OCI-LY1 (cell line): Measurements from ENCODE around the gene MBOAT2.

Source experiments
- H2AFZ ChIP-seq: fragments of 200-600 bp; sonication (generic), shearing (Covaris generic); 2 replicates; pipeline ENCODE4 v1.6.0; 2014; ENCODE audit warnings: antibody characterized with exemption, mild to moderate bottlenecking, low read length
- H3F3A ChIP-seq: fragments of 200-600 bp; sonication (generic), shearing (Covaris generic); 2 replicates; pipeline ENCODE4 v1.6.0; 2014; ENCODE audit warnings: mild to moderate bottlenecking, antibody characterized with exemption, low read length, moderate library complexity; ENCODE audit not compliant: insufficient read depth
- H3K27ac ChIP-seq: fragments of 200-600 bp; sonication (generic); 2 replicates; pipeline ENCODE4 v1.5.1; 2014; ENCODE audit warnings: low read length, mixed run types, mild to moderate bottlenecking, low read depth; ENCODE audit not compliant: poor library complexity, severe bottlenecking
- H3K27me3 ChIP-seq: fragments of 200-600 bp; sonication (generic); 2 replicates; pipeline ENCODE4 v1.6.0; 2014; ENCODE audit warnings: antibody characterized with exemption, mild to moderate bottlenecking, low read length, moderate library complexity; ENCODE audit not compliant: insufficient read depth
- H3K36me3 ChIP-seq: fragments of 200-600 bp; sonication (generic); 2 replicates; pipeline ENCODE4 v1.6.1; 2014; ENCODE audit warnings: mild to moderate bottlenecking, antibody characterized with exemption, low read length, moderate library complexity, mixed read lengths; ENCODE audit not compliant: insufficient read depth
- H3K4me1 ChIP-seq: fragments of 200-600 bp; sonication (generic); 2 replicates; pipeline ENCODE4 v1.5.1; 2014; ENCODE audit warnings: mild to moderate bottlenecking, low read length, moderate library complexity; ENCODE audit not compliant: insufficient read depth, severe bottlenecking
- H3K4me2 ChIP-seq: fragments of 200-600 bp; sonication (generic), shearing (Covaris generic); 2 replicates; pipeline ENCODE4 v1.6.1; 2014; ENCODE audit warnings: low read length
- H3K4me3 ChIP-seq: fragments of 200-600 bp; sonication (generic); 2 replicates; pipeline ENCODE4 v1.5.1; 2014; ENCODE audit warnings: low read length, low read depth, mild to moderate bottlenecking, mixed read lengths; ENCODE audit not compliant: poor library complexity, severe bottlenecking
- H3K79me2 ChIP-seq: fragments of 200-600 bp; shearing (Covaris generic); 2 replicates; pipeline ENCODE4 v1.6.1; 2016; ENCODE audit warnings: mixed run types, low read length, mixed read lengths; ENCODE audit not compliant: insufficient read depth
- H3K9ac ChIP-seq: fragments of 200-600 bp; sonication (generic), shearing (Covaris generic); 2 replicates; pipeline ENCODE4 v1.6.1; 2014; ENCODE audit warnings: mild to moderate bottlenecking, low read length, mixed read lengths
- H3K9me2 ChIP-seq: fragments of 200-600 bp; sonication (generic), shearing (Covaris generic); 2 replicates; pipeline ENCODE4 v1.6.1; 2014; ENCODE audit warnings: low read depth, mild to moderate bottlenecking, low read length, mixed read lengths
- H3K9me3 ChIP-seq: fragments of 200-600 bp; shearing (Covaris generic); 2 replicates; pipeline ENCODE4 v1.6.1; 2014; ENCODE audit warnings: low read length, mixed read lengths
- H4K20me1 ChIP-seq: fragments of 200-600 bp; sonication (generic), shearing (Covaris generic); 2 replicates; pipeline ENCODE4 v1.6.0; 2016; ENCODE audit warnings: mild to moderate bottlenecking, low read length; ENCODE audit not compliant: insufficient read depth
- EZH2 ChIP-seq: fragments of 200-600 bp; sonication (generic), shearing (Covaris generic); IDR thresholded peaks from 2 replicates; pipeline ENCODE4 v1.8.0; 2017; ENCODE audit warnings: borderline replicate concordance, mixed run types, mild to moderate bottlenecking, antibody characterized with exemption, low read length, moderate library complexity, mixed read lengths
- TF ChIP-seq, protein P1 (sequence below): fragments of 200-600 bp; sonication (generic), shearing (Covaris generic); IDR thresholded peaks from 2 replicates; pipeline ENCODE4 v1.5.1; 2017; ENCODE audit warnings: mild to moderate bottlenecking, antibody characterized with exemption, low read length, moderate library complexity, mixed read lengths

Gene MBOAT2

GRCh38 chr2:9013403-9013802 lies 9.9 kb upstream of the MBOAT2 start:
- Histone ChIP-seq H3F3A (no peaks in the 10 kb centered on the region), H3K36me3 (no peaks in the 10 kb centered on the region), H3K27ac (no peak overlapping the region), H3K27me3 (no peaks in the 10 kb centered on the region), H4K20me1 (no peaks in the 10 kb centered on the region), H2AFZ (no peak overlapping the region), H3K4me1 (no peaks in the 10 kb centered on the region), H3K9me3 (no peaks in the 10 kb centered on the region; the same call in 1 of the 2 replicates), H3K4me3 (no peak overlapping the region), H3K9ac (no peak overlapping the region), H3K9me2 (no peaks in the 10 kb centered on the region), H3K4me2 (no peak overlapping the region), H3K79me2 (no peaks in the 10 kb centered on the region)
- no peak for TF ChIP-seq EZH2
- TF ChIP-seq, protein P1, sequence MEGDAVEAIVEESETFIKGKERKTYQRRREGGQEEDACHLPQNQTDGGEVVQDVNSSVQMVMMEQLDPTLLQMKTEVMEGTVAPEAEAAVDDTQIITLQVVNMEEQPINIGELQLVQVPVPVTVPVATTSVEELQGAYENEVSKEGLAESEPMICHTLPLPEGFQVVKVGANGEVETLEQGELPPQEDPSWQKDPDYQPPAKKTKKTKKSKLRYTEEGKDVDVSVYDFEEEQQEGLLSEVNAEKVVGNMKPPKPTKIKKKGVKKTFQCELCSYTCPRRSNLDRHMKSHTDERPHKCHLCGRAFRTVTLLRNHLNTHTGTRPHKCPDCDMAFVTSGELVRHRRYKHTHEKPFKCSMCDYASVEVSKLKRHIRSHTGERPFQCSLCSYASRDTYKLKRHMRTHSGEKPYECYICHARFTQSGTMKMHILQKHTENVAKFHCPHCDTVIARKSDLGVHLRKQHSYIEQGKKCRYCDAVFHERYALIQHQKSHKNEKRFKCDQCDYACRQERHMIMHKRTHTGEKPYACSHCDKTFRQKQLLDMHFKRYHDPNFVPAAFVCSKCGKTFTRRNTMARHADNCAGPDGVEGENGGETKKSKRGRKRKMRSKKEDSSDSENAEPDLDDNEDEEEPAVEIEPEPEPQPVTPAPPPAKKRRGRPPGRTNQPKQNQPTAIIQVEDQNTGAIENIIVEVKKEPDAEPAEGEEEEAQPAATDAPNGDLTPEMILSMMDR = no peak

DNA sequence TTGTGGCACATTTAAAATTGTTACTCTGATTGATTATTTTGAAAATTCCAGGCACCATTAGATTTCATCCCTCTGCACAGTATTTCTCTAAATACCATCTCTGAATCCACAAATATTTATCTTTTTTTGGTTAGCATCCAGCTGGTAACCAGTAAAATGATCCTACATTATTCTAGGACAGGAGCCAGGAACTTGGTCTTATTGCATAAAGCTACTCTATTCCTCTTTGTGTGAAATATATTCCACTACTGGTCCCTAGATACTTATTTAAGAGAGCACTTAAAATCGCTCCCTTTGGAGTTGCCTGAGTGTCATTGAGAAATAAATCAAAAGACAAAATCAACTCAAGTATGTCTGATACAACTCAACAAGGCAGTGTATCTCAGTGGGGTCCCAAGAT lies 7.4 kb upstream of the MBOAT2 start:
- no peaks in the 10 kb centered on the region for H3K27me3 ChIP-seq
- no peak overlapping the region for H3K27ac ChIP-seq
- no peak overlapping the region for H3K9ac ChIP-seq
- H2AFZ ChIP-seq = no peak overlapping the region
- no peaks in the 10 kb centered on the region for H3K36me3 ChIP-seq
- no peak overlapping the region for H3K4me2 ChIP-seq
- no peaks in the 10 kb centered on the region for H3K79me2 ChIP-seq
- H3K9me2 ChIP-seq = no peaks in the 10 kb centered on the region
- H3F3A ChIP-seq = no peaks in the 10 kb centered on the region
- no peaks in the 10 kb centered on the region; the same call in 1 of the 2 replicates for H3K9me3 ChIP-seq
- no peaks in the 10 kb centered on the region for H4K20me1 ChIP-seq
- no peak overlapping the region for H3K4me3 ChIP-seq
- TF ChIP-seq, protein P1 = no peak
- no peak for TF ChIP-seq EZH2
- no peaks in the 10 kb centered on the region for H3K4me1 ChIP-seq

- no peaks in the 10 kb centered on the region for H4K20me1 ChIP-seq
- no peaks in the 10 kb centered on the region for H3K9me2 ChIP-seq
- peaks cover 10% of the 10 kb centered on the region; the same call in 1 of the 2 replicates for H3K27me3 ChIP-seq
- H3K4me3 ChIP-seq = no peak overlapping the region
- no peaks in the 10 kb centered on the region for H3K36me3 ChIP-seq
- H3K4me1 ChIP-seq = no peaks in the 10 kb centered on the region
- H3K9ac ChIP-seq = no peak overlapping the region
- H2AFZ ChIP-seq = no peak overlapping the region
- no peaks in the 10 kb centered on the region; the same call in 1 of the 2 replicates for H3K9me3 ChIP-seq
- no peak overlapping the region for H3K27ac ChIP-seq
- TF ChIP-seq EZH2 = no peak
- TF ChIP-seq, protein P1 = no peak
- no peaks in the 10 kb centered on the region for H3F3A ChIP-seq
- H3K79me2 ChIP-seq = no peaks in the 10 kb centered on the region
- no peak overlapping the region for H3K4me2 ChIP-seq
Observed at GRCh38 chr2:9008951-9009664, 5.6 kb upstream of the MBOAT2 start.
